Stimulated activated CD4-positive, alpha-beta T cell treated with anti-CD3 and anti-CD28 coated beads, TNF-alpha, amount 100 ng/mL, for 48 hours (primary cell): ENCODE measurements around the gene ELL.

ENCODE experiments used
- DNase-seq, 3 donors: peaks; one replicate each; pipeline ENCODE4 v3.0.0-alpha.2; 2020; ENCODE audit warnings: low read depth in 3 of 3

ELL gene

DNA sequence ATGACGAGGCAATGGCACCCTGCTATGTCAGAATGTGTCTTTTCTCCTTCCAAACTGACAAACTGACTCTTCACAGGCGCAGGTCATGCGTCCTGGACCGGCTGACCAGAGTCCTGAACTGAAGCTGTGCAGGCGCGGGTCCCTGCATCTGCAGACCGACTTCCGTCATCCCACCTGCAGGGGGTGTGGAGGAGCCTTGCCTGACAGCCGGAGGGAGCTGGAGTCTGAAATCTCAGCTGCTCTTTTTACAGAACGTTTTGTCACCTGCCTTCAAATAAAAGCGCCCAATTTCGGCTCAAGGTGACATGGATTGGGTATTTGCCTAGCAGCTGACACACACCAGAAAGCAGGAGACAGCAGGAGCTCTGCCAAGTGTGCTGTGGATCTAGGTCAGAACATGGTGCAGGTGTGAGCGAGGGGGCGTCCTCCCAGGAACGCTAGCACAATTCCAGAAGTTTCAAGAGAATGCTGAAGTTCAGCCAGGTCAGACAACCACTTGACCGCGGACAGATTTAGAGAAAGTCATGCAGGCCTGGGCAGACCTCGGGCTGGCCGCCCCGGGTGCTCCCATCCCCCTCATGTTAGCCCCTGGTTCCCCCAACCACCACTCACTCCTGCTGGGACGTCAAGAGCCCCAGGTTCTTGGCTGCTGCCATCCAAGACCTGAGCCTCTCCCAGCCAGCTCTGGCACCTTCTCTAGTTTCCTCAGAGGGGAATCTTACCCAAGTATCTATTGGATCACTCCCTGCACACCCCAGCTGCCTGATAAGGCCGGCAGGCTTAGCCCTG lies 32.8 kb downstream of the ELL start:
- DNase-seq, result no peak

DNA sequence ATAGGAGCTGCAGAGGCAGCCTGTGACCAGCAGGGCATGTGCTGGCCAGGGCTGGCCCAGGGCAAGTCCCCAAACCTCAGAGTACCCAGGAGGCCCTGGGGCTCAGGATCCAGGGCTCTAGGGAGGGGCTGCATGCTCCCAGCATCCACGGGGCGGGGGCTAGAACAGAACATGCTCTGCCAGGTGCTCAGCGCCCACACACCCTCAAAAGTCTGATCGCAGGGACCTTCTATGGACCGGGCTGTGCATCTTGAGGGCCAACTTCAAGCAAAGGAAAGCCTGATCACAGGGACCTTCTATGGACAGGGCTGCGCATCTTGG lies 33.5 kb downstream of the ELL start:
- DNase-seq, result no peak

DNA sequence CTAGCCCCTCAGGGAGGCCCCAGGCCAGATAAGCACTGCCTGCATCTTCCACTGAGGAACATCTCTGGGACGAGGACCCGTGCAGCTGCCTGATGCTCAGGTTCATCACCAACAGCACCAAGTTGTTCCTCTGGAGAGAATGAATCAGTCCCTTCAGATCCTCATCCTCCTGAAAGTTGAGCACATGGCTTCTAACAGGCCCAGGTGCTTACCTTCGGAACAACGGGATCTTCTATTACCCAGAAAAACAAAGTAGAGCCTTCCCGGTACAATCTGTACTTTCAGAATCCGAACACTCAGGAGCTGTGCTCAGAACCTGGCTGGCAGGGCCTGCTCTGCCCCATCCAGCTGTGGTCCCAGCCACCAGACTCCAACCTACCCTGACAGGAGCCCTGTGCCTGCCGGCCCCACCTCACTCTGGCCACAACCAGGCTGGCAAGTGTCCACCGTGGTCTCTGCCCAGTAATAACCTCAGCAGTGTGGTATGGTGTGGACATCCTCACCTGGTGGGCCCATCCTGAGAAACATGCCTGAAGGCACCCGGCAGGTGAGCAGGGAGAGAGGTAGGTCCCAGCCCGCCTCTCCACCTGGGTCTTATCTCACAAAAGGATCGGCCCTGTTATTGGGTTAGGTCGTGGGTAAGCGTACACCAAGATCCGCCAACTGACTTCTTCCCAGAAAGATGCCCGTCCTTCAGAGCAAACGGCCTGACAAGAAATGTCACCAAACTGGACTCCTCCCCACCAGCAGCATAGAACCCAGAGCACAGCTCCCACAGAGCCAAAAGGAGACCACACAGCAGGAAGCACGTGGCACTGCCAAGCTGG lies 34.1 kb downstream of the ELL start:
- no peak for DNase-seq

GRCh38 chr19:18486746-18487145 lies 35.1 kb downstream of the ELL start:
- DNase-seq, result no peak

DNA sequence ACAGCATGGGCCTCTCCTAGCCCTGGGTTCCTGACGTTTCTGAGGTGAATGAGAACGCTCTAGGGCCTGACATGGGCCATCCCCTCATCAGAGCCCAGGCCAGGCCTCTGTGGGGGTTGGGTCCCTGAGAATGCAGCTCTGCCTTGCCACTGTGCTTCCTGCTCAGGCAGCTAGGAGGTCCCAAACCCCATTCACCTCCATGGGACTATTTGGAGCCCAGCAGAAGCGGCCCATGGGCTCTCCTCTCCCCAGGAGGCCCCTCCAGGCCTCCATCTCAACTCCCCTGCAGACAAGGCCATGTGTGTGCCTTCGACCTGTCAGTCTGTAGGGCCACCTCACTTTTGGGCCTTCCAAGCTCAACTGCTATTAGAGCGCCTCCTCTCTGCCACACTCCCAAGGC lies 36.9 kb downstream of the ELL start:
- no peak for DNase-seq

GRCh38 chr19:18483119-18483890 lies 38.6 kb downstream of the ELL start:
- no peak for DNase-seq

GRCh38 chr19:18481505-18482222 lies 40.2 kb downstream of the ELL start:
- DNase-seq, result peak in 1 of 3 donors; percentile 28

DNA sequence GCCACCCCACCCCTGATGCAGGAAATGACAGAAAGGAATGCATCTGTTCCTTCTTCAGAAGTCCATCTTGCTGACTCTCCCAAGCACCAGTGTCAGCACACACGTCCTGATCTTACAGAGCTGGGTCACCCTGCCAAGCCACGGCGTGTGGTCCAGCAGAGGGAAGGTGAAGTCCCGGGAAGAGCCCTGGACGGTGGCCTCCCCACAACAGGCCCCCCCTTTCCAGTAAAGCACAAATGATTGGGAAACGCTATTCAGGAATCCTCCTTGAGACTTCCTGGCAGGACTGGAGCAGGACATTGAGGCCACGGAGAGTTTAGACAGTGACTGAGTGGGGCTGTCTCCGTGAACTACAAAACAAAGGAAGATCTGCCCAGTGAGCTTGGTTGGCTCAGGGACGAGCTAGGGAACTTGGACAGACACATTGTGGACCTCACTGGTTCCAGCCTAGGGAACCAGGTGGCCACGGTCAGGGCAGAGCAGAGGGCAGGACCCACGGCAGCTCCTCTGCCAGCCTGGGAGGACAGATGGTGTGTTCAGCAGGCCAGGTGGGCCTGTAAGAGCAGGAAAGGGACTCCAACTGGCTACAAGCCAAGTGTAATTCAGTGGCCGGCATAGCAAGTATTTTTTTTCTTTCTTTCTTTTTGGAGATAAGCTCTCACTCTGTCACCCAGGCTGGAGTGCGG lies 41.7 kb downstream of the ELL start:
- DNase-seq, result no peak

- peak; percentile 51 to 73 (median 73) for DNase-seq
Measured at GRCh38 chr19:18478545-18479311, 43.1 kb downstream of the ELL start.

DNA sequence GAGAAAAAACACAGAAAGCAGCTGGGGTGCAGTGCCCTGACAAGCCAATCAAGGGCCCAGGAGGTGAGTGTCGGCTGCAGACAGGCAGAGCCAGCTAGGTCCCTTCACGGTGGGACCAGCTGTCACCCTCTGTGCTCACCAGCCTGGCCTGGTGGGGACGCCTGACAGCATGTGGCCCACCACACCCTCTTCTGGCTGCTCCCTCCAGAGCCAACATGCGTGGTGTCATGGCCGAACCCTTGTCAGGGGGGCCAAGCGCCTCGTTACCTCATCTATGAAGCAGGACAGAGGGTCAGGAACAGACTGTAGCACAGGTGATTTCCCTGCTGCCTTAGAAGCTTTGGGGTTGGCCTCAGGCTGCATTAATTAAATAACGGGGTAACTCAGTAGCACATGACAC lies 43.9 kb downstream of the ELL start:
- DNase-seq, result no peak

DNA sequence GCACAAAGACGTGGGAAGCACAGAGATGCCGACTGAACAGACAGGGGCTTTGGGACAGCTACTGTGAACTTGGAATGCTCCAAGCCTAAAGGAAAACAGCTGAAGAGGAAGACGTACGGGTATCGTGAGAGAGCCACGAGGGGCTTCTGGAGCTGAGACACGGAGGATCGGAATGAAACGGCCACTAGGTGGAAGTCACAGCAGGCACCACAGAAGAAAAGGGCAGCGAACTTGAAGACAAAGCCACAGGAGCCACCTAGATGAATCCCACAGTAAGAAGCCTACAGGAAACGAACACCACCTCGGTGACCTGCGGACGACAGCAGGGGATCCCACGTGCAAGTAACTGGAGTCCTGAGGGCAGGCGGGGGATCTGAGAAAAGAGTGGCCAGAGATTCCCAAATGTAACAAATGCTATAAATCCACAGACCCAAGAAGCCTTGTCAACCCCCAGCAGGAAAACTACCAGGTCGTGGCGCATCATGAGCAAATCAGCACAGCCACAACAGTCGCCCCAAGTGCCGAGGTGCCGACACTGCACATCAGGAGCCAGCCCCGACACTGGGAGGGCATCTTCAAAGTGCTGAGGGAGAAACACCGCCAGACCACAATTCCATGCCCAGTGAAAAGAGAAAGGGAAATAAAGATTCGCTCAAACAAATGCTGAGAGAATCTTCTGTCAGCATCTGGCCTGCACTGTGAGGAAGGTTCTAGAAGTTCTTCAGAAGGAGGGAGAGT lies 44.7 kb downstream of the ELL start:
- no peak for DNase-seq

DNA sequence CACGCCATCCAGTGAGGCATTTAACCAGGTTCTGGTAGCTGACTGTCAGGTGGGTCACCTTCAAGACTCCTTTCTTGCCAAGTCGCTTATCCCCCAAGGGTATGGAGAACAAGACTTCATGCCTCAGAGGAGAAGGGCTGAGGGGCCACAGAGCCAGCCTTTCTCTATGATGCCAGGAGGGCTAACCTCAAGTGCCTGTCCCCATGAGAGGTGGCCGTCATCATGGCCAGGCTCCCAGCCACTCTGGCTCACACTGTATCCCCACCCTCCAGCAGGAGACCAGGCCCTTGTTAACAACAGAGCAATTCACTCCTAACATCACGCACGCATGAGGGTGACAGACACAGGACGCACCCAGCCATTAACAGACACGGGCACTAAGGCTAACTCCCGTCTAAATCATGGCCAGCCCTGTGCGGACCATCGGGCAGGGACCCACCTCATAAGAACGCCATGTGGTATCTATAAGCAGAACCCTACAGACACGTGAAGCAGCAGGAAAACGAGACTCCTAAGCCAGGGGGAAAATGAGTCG lies 45.3 kb downstream of the ELL start:
- DNase-seq, result no peak

DNA sequence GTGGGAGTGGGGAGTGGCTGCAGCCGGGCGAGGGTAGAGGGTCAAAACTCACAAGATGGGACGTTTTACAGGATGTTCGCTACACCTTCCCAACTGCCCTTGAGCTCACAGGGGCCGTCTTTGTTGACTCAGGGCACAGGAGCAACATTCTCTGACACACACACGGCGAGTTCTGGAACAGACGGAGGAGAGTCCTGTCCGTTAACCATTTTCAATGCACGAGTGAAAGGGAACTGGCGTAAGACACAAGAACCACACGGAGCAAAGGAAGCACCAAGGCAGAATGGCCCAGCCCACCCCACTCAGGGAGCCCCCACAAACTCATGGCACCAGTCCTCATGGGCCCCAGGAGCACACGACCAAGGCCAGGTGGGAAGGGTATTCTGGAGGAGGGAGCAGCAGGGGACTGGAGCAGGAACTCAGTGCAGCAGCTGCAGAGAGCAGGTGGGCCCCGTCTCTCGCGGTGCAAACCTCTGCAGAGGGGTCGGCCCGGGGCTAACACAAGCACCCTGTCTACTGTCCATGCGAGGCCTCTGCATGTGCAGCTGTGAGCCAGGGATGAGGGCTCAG lies 46.0 kb downstream of the ELL start:
- DNase-seq, result no peak

DNA sequence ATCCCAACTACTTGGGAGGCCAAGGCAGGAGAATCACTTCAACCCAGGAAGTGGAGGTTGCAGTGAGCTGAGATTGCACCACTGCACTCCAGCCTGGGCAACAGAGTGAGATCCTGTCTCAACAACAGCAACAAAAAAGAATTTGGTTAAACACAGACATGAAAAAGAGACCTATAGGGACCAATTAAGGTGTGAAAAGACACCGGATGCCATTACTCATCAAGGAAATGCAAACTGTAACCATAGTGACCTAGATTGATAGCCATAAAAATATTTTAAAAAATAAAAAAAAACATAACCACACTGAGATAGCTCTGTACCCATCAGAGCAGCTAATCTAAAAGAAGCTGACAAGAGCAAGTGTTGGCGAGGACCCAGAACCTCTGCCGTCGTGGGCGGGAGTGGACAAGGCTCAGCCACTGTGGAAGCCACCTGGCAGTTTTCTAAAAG lies 46.8 kb downstream of the ELL start:
- no peak for DNase-seq

- DNase-seq, result no peak
Measured at GRCh38 chr19:18474366-18474887, 47.4 kb downstream of the ELL start.

DNA sequence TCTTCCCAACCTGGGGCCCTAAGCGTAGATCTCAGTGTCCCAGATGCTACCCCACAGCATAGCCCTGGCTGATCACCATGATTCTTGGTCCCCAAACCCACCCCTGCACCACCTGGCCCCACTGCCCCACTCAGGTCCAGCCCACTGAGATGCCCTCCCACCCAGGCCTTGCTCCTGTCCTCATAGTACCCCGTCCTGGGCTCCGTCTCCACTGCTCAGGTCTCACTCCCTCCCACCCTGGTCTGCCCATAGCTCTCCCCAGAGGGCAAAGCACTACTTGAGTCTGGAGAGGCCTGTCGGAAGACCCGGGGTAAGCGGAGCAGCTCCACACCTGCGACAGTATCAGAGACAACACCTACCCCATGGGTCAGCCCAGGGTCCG lies 48.2 kb downstream of the ELL start:
- DNase-seq, result no peak

DNA sequence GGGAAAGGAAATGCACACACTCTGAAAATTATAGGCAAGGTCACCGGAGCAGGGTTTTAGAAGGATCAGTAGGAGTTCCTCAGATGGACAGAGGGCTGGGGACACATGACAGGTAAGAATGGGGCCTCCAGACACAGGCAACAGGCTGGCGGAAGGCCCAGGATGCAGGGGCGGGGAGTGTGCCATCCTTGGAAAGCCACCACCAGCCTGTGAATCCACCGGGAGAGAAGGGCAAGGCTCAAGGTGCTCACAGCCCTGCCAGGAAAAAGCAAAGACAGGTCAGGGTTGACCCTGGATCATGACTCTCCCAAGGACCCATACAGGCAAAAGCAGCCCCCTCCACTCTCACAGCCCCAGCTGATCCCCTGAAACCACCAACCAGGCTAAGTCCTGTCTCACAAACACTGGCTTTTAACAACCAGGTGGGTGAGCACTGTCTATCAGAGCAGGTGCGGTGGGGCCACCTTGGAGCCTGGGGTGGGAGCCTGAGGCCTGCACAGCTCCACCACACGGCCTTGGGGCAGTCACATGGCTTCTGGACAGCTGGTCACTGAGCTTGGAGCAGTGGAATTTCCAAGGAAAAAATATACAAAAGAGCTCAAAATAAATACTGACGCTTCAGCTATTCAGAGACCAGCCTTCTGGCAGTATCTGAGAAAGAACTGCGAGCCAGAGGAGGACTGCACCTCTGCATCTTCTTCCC lies 48.7 kb downstream of the ELL start:
- no peak for DNase-seq

DNA sequence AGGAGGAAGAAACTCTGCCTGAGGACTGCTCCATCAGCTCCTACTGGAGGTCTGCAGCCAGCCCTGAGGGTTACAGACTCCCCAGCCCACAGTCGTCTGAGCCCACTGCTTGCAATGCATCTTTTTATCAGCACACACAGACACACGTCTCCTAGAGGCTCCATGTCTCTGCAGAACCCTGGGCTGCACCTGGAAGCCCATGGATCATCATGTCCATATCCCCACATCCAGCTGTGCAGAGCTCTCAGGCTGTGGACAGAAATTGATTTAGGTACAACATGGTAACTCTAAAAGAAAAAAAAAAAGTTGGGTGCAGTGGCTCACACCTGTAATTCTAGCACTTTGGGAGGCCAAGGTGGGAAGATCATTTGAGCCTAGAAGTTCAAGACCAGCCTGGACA lies 51.1 kb downstream of the ELL start:
- no peak for DNase-seq
